Erythroblast (primary cell): ENCODE measurements around the gene VSIG8.

Experiments
- GATA1 ChIP-seq: IDR thresholded peaks from 2 replicates; pipeline ENCODE4 v1.6.1; 2011; ENCODE audit warnings: low read depth, mild to moderate bottlenecking, control low read depth, low read length, moderate library complexity
- POLR2A ChIP-seq: IDR thresholded peaks from 2 replicates; pipeline ENCODE4 v1.6.1; 2011; ENCODE audit warnings: mild to moderate bottlenecking, low read length

- TF ChIP-seq POLR2A (no peak), GATA1 (no peak)
These were observed at the start of gene VSIG8 for GRCh38 chr1:159862557-159862956.
